Testis (tissue), 2 donors: ENCODE data around the gene RBM33.

ENCODE experiments used
- CTCF ChIP-seq, 3 experiments: fragments of 450-650 bp in 2 of 3; fragments of 200-600 bp in 1 of 3; sonication (generic) in 1 of 3; IDR thresholded peaks; one replicate each; pipeline ENCODE4 v1.5.1; 2016 to 2019; ENCODE audit warnings: antibody characterized with exemption in 3 of 3, mild to moderate bottlenecking in 2 of 3, moderate library complexity in 1 of 3
- POLR2A ChIP-seq: fragments of 450-650 bp; IDR thresholded peaks from one replicate; pipeline ENCODE4 v1.6.1; 2017; ENCODE audit warnings: antibody characterized with exemption, mild to moderate bottlenecking, moderate library complexity

DNA sequence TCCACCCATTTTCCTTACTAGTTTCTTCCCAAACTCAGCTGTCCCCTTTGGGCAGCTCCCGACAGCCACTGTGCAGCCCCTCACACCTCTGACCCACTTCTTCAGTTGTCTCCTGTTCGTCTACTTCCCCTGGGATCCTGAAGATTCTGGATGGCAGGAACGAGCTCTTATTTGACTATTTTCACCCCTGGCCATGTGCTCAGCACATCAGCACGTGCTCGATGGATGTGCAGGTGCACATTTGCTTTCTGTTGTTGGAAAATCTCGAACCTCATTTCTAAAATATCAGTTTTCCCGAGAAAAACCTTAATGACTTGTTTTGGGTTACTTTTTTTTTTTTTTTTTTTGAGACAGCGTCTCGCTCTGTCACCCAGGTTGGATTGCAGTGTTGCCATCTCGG, 31.8 kb upstream of the RBM33 start:
- TF ChIP-seq CTCF (IDR thresholded peaks at IDR 0.05) (no peak), POLR2A (no peak)
